T follicular helper cell (primary cell): Measurements from ENCODE around the gene TRPM6.

Source experiments
- DNase-seq: peaks from one replicate; pipeline ENCODE4 v3.0.0-alpha.2; 2020; ENCODE audit warnings: low read depth

Gene TRPM6

DNA sequence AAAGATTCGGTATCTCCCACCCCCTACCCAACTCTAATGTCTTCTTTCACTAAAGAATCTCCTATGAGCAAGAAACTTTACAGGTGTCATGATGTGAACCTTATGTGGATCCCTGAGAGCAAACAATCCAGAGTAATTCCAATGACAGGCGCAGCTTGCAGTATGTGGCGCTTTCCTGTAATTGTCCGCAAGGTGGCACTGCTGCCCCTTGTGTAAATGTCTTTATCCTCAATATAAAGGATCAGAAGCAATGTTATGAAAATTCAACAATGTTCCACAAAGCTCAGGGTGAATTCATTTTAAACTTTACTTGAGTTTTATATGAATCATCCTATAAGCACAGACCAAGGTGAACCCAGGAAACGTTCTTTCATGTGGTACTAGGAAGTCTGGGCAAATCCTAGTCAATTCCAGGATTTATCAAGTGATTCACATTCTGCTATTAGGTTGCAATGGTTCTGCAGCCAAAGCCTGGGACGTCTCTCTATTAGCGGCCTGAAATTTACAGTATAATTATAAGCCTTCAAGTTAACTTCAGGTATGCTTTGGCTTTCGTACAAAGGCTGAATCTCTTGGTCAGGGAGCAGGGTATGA lies 113.7 kb downstream of the TRPM6 start:
- peak; percentile 53 for DNase-seq

GRCh38 chr9:74772121-74772520 lies 115.6 kb downstream of the TRPM6 start:
- no peak for DNase-seq

GRCh38 chr9:74771672-74772071 lies 116.0 kb downstream of the TRPM6 start:
- DNase-seq = no peak

- DNase-seq = no peak
These were observed 116.5 kb downstream of the TRPM6 start for GRCh38 chr9:74771262-74771585.

GRCh38 chr9:74770508-74771261 lies 117.0 kb downstream of the TRPM6 start:
- DNase-seq = peak; percentile 29

GRCh38 chr9:74765481-74765971 lies 122.2 kb downstream of the TRPM6 start:
- no peak for DNase-seq

GRCh38 chr9:74762950-74763349 lies 124.8 kb downstream of the TRPM6 start:
- DNase-seq = no peak

DNA sequence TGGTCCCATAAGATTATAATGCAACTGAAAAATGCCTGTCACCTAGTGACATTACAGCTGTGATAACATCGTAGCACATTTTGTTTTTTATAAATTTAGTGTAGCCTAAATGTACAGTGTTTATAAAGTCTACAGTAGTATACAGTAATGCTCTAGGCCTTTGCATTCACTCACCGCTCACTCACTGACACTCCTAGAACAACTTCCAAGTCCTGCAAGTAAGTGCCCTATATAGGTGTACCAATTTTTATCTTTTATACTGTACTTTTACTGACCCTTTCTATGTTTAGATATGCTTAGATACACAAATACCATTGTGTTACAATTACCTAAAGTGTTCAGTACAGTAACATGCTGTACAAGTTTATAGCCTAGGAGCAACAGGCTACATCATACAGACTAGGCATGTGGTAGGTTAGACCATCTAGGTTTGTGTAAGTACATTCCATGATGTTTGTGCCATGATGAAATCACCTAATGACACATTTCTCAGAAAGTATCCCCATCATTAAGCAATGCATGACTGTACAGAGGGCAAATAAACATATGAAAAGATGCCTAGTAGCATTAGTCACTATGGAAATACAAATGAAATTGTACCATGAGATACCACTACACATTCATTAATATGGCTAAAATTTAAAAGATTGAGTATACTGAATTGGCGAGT lies 127.6 kb downstream of the TRPM6 start:
- no peak for DNase-seq

DNA sequence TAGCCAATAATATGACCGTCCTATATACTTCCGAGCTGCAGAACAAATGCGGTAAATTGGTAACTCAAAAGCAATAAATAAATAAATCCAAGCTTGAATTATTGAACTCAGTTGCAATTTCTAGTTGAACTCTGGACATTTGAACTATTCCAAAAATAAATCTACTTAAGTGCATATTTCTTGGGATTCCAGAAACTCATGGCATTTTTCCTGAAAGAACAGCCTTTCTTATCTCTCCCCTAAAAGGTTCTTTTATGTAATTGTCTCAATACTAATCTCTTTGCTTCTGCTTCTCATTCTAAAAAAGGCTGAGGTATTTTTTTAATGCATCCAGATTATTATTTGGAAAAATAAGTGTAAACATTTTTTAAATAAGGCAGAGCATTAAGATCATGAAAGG lies 131.7 kb downstream of the TRPM6 start:
- DNase-seq = no peak

DNA sequence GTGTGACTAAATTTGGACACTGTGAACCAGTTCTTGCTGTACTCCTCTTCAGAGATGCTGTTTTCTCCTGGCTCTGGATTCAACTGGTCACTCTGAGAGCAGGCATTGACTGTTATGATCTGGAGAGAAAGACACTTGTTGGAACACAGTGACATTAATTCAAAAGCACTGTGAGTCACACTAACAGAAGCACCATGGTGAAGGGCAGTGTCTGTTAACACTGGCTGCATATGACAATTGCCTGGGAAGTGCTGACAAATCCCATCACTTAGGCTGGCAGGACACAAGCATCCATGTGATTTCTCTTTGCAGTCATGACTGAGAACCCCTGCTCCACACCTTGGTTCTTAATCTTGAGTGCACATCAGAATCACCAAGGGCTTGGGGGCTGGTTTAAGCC lies 132.4 kb downstream of the TRPM6 start:
- DNase-seq = no peak

DNA sequence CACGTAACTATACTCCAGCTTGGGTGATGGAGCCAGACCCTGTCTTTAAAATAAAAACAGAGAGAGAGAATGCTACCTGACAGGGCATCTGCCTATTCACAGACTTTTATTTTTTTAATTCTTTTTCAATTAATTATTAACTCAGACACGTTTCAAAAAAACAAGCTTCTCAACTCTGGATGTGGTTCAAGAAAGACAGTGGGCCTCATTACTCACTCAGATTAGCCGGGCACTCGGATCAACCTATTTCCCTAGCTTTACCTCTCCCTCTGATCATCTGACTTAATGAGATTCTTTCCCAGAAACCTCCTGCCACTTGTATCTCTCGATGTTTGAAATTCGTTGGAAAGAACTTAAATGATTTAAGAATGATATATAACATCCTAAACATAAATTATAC lies 134.1 kb downstream of the TRPM6 start:
- no peak for DNase-seq

DNA sequence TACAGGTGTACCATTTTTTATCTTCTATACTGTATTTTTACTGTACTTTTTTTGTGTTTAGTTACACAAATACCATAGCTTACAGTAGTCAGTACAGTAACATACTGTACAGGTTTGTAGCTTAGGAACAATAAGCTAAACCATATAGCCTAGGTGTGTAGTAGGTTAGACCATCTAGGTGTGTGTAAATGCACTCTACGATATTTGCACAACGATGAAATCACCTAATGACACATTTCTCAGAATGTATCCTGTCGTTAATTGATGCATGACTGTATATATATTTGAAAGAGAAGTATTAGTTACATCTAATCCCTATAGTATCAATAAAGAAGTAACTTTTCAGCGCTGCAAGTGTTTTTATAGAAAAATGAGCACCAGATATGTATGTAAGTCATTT lies 138.8 kb downstream of the TRPM6 start:
- DNase-seq = no peak

DNA sequence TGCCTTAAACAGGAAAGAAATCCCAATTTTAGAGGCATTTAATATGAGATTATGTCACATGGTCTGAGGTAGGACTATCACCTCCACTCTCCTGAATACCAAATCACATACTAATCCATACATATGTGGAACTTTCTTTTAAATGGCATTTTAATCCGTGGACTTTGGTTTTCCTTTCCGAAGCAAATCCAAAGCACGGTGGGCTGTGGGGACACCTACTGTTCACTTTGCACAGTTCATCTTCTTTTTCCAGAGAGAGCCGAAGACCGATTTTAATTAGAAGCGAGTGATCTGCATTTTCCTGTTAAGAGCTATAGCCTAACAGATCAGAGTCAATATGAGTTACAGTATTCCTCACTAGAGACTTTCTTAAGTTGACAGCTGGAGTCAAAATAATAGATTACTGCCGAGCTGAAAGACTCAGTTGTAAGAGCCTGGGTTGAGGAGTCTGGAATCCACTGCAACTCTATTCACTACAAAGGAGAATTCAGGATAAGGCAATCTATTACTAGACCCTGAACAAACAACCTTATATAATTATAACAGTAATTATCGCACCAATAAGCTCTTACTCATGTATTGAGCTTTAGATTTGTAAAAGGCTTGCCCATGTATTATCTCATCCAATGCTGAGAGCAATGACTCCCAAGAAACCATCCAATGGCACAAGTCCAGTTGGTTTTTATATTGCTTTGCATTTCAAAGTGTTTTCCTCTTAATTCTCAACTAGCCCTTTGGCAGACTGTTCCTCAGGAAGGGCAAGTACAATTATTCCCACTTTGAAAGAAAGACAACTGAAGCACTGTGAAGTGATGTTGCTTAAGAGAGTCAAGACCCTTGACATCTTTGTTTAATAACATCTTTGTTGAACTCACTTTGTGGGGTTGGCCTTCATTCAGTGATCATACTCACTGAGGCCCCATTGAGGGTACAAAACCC lies 144.7 kb downstream of the TRPM6 start:
- DNase-seq = no peak

- no peak for DNase-seq
These were observed 145.4 kb downstream of the TRPM6 start for GRCh38 chr9:74742191-74742790.

- no peak for DNase-seq
These were observed 151.1 kb downstream of the TRPM6 start for GRCh38 chr9:74736646-74737045.

DNA sequence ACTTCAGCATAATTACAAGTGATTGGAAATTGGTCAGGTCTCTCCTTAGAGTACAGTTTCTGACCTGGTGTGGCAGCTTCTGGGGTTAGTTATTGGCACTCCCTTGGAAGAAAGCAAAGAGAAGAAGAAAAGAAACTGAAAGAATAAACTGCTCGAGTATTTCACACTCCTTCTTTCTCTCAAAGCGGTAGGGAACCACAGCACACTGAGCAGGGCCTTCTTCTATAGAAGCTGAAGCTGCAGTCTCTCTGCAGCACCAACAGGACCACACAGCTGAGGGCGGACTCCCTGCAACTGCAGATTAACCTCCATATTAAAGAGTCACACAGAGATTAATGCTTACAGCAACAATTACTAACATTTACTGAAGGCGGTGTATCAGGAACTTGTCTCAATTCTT lies 152.0 kb downstream of the TRPM6 start:
- DNase-seq = no peak

DNA sequence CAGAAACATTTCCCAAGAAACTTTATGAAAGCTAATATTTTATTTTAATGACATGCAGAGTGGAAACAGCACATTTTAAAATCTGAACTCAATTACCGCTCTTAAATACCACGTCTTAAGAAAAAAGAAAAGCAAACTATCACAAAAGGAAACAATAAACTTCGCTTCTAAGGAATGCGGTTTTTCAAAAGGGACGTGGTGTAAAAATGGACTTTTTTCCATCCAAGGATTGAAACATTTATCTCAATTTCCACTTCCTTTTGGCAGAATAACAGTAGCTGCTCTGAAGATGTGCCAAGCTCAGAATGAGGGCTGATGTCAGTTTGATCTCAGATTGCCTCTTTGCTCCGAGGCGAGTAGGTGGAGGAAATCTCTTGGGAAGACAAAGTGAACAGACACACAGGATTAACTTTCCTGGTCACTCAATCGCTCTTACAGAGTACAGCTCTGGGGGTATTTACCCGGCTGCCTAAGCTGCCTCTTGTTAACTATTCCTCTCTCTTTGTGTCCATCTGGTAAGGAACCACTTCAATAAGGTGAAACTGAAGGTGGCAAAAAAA lies 158.5 kb downstream of the TRPM6 start:
- no peak for DNase-seq

- DNase-seq = no peak
These were observed 159.5 kb downstream of the TRPM6 start for GRCh38 chr9:74728176-74728575.

- DNase-seq = no peak
These were observed 161.1 kb downstream of the TRPM6 start for GRCh38 chr9:74726581-74726980.

GRCh38 chr9:74724317-74724716 lies 163.4 kb downstream of the TRPM6 start:
- DNase-seq = no peak
